Fibroblast of skin of left biceps (primary cell): Measurements from ENCODE around the gene MDM4.
"Not testable (repeated sequence)": the region's sequence is repeated elsewhere in the genome, so short reads cannot be mapped to it uniquely, and the experiment has no call there.

Source experiments
- DNase-seq, 2 experiments: peaks; one replicate each; pipeline ENCODE4 v3.0.0-alpha.2; 2013; ENCODE audit warnings: low read depth in 2 of 2

Gene MDM4

GRCh38 chr1:204562075-204562990 is 46.1 kb downstream of the MDM4 start:
- no peak for DNase-seq

DNA sequence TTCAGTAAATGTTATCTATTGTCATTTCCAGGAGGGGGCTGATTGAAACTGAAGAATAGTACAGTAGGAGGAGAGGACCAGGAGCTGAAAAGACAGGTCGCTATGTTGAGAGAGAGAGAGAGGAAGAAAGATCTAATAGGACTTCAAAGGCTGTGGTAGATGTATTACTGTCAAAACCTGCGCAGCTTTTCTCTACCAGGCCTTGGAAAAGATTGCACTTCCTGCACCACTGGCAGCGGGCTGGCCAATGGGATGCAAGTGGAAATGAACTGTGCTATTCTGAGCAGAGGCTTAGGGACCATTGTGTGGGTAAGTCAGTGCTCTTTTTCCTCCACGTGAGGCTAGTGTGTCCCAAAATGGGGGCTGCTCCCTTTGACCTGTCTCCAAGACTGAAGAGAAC is 47.1 kb downstream of the MDM4 start:
- DNase-seq: no peak

DNA sequence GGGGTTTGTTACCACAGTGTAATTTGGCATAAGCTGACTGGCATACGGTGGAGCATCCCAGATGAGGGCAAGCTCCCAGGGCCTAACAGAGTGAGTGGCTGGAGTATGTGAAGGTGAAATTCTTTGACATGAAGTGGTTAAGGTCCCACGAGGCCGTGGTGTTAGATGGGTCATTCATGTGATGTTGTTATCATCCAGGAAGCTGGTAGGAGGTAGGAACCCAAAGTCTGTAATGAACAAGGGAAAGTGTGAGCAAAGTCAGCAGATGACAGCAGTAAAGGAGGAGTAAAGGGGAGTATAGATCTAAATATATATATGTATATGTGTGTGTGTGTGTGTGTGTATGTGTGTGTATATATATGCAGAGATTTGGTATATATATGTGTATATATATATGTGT is 47.6 kb downstream of the MDM4 start:
- no peak for DNase-seq

DNA sequence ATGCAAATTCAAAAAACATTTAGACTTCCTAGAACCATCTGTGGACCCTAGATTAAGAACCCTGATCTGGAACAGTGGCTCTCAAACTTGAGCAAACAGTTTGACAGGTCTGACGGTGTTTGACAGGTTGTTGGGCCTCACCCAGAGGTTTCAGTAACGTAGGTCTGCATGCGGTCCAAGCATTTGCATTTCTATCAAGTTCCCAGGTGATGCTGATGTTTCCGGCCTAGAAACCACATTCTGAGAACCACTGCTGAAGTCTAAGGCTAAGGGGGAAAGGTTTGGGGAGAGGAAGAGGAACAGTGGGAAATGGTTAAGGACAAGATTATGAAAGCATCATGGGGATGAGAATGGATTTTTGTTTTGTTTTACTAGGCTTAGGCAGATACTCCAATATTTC is 48.6 kb downstream of the MDM4 start:
- DNase-seq: no peak

- DNase-seq: peak; percentile 43 to 44
Measured at GRCh38 chr1:204565617-204566582, 49.7 kb downstream of the MDM4 start.

GRCh38 chr1:204566583-204566955 is 50.4 kb downstream of the MDM4 start:
- no peak for DNase-seq

DNA sequence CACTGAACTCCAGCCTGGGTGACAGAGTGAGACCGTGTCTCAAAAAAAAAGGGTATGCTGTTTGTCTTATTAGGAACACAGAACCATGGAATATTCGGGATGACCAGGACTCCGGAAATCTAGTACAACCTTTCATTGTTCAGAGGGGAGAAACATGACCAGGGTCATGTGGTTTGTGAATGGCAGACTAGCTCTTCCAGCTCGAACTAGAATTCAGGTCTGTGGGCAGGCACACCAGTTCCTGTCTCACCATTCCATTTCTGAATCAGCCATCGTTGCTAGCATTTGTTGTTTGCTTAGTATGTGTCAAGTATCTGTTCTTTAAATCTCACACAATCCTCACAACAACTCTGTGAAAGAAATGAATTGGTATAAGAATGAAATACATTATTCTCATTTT is 50.9 kb downstream of the MDM4 start:
- no peak for DNase-seq

- no peak for DNase-seq
Measured at GRCh38 chr1:204568576-204569315, 52.5 kb downstream of the MDM4 start.

DNA sequence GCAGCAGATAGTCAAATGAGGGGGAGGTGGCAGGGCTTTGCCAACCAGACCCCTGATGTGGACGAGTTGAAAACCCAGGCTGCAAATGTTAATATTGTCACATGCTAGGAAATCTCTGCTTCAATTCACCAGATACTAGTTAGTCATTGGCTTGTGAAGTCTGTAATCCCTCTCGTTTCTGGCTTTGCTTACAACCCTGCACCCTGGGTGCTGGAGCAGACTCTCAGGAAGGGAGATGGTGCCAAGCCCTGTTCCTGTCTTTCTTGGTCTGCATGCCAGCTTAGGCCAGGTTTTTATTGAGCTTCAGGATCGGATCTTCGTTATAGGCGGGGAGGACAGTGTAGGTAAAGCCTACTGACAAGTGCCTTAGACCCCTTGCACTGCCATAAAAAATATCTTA is 53.3 kb downstream of the MDM4 start:
- no peak for DNase-seq

GRCh38 chr1:204570021-204570420 is 53.8 kb downstream of the MDM4 start:
- DNase-seq: not testable (repeated sequence)

DNA sequence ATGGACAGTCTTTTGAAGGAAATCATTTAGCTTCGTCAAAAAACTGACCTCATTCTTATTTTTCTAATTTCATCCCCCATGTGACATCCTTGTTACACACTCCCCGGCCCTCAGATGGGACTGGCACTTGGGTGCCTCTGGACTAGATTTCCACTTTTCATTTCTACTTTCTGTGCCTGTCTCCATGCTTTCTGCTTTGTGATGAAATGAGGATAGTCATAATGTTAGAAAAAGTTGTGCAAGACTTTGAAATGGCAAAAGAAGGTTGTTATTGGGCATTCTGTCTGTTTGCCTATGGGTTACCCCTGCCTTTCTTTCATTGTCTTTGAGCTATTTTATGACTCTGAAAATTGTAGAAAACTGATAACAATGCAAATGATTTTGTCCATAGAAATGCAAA is 54.9 kb downstream of the MDM4 start:
- no peak for DNase-seq

DNA sequence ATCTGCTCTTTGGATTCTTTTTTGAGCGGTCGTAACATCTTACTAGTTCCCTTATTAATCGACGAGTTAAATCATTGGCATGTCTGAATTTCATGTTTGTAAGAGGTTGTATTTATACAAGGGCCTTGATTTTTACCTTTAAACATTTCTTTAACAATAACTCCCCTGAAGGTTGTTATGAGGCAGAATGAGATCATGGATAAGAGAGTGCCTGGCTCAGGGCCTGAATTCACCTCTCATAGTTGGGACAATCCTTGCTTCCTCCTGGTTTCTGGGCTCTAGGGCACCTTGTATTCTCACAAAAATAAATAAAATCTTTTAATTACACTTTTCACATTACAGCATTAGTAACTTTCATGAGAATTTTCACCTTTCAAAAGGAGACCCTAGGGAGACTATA is 55.4 kb downstream of the MDM4 start:
- DNase-seq: no peak

- no peak for DNase-seq
Measured at GRCh38 chr1:204572923-204573922, 57.0 kb downstream of the MDM4 start.

- DNase-seq: no peak
Measured at GRCh38 chr1:204574016-204574864, 58.0 kb downstream of the MDM4 start.

GRCh38 chr1:204574865-204575163 is 58.6 kb downstream of the MDM4 start:
- DNase-seq: no peak

GRCh38 chr1:204575221-204576190 is 59.3 kb downstream of the MDM4 start:
- DNase-seq: no peak

- no peak for DNase-seq
Measured at GRCh38 chr1:204576422-204576821, 60.2 kb downstream of the MDM4 start.

DNA sequence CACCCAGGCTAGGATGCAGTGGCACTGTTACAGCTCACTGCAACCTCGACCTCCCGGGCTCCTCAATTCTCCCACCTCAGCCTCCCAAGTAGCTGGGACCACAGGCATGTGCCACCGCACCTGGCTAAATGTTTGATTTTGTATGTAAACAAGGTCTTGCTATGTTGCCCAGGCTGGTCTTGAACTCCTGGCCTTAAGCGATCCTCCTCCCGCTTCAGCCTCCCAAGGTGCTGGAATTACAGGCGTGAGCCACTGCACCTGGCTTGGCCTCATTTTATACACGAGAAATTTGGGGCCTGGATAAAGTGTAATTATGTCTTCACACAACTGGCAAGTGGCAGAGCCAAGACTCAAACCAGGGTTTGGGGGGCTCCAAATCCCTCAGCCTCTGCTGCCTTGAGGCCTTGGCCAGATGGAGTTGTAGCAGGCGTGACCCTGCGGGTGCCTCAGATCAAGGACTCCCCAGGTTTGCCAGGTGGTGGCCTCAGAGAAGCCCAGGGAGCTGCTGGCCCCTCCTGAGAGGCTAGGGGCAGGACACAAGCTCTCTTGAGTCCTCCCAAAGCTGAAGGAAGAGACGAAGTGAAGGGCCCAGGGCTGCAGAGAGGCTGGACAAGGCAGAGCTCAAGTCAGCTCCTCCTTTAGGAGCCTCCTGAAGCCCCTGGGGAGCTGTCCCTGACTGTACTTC is 61.7 kb downstream of the MDM4 start:
- DNase-seq: no peak
